ENCODE data around the gene TRIM47.

GRCh38 chr17:75854881-75855309, 23.5 kb downstream of the TRIM47 start:
- TF ChIP-seq CTCF (IDR thresholded peaks at IDR 0.05) (no peak), POLR2AphosphoS5 (IDR thresholded peaks at IDR 0.05) (peak in 1 of 3 donors; percentile 79), EP300 (IDR thresholded peaks at IDR 0.05) (no peak)

Data from stomach (tissue), 4 donors.